GM21526 (cell line): Measurements from ENCODE around the gene WWOX.

Experiments used
- ATAC-seq: cut with Tn5 transposase; IDR thresholded peaks from one replicate; pipeline ENCODE4 v1.9.1; 2021; ENCODE audit warnings: moderate library complexity; ENCODE audit not compliant: unreplicated experiment, low FRiP score

Gene WWOX

DNA sequence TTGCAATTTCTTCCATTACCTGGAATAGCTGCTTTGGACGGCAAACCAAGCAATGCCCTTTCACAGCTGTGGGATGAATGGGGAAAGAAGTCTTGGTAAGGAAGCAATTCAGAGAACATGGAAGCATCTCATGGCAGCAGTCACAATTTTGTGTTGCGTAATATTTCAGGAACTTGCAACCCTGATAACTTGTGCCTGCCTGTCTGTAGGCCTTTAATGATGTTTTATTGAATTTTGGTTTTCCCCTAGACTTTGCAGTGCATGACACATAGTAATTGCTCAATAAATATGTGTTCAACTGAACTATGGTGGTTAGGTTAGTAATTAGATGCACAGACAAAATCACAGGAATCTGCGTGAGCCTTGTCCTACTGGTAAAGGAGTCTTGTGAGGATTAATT is 439.5 kb downstream of the WWOX start:
- no peak for ATAC-seq

GRCh38 chr16:78542419-78542818 is 443.0 kb downstream of the WWOX start:
- no peak for ATAC-seq

DNA sequence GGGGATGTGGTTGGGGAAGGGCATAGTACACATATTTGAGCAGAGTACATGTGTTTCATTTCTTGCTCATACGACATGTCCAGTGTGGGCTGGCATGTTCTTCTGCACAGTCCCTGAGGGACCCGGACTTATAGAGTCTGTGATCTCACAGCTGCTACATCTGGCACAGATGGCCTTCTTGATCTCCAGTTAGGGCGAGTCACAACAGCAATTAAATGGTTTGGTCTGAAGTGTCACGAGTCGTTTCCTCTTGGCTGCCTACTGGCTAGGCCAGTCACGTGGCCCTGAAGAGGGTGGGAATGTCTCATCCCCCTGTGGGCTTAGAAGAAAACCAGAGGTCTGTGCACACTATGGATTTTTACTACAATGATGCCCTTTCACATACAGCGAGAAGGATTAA is 443.6 kb downstream of the WWOX start:
- ATAC-seq = no peak

GRCh38 chr16:78549366-78549765 is 449.9 kb downstream of the WWOX start:
- no peak for ATAC-seq

- no peak for ATAC-seq
Measured at GRCh38 chr16:78551487-78552085, 452.1 kb downstream of the WWOX start.

- no peak for ATAC-seq
Measured at GRCh38 chr16:78552106-78552675, 452.7 kb downstream of the WWOX start.

DNA sequence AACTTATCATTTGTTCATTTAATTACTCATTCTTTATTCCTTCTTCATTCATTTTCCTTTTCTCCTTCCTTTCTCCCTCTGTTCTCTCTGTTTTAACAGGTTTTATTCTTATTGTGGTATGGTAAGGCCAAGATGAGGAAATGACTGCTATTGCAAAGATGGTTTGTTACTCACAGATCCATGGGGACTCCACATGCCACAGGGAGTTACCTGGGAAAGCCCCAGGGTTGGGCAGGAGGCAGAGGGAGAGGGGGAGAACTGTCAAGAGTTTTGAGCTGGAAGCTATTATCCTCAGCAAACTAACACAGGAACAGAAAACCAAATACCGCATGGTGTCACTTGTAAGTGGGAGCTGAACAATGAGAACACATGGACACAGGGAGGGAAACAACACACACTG is 453.3 kb downstream of the WWOX start:
- ATAC-seq = no peak

DNA sequence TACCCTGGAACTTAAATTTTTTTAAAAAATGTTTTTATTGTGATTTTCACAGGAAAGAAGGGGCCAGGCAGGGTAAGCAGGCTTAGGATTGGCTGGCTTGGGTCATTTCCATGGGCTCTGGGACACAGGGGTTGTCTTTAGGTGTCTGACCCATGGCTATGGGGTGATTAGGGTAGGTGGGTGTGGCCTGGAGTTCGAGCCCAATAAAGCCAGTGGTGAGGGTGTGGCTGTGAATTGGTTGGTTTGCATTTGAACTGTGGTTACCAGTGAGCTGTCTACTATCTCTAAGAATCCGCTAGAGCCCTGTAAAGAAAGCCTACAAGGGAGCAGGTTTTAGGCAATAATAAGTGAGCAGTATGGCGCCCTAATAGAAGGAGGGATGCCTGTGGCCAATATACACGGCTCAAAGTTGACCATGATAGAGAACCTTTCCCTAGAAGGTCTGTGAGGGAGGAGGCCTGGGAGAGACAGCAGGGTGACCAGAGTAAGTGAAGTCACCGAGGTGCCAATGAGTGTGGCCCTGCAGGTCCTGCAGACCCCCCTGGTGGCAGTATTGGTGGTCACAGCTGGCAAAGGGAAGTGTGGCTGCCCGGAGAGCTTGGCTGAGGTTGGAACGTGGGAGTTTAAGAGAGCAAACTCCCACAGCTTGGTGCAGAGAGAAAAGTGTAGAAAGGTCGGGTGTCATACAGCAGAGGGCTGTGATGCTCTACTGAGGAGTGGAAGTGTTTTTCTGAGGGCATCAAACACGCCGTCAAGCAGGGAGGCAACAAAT is 454.0 kb downstream of the WWOX start:
- no peak for ATAC-seq

DNA sequence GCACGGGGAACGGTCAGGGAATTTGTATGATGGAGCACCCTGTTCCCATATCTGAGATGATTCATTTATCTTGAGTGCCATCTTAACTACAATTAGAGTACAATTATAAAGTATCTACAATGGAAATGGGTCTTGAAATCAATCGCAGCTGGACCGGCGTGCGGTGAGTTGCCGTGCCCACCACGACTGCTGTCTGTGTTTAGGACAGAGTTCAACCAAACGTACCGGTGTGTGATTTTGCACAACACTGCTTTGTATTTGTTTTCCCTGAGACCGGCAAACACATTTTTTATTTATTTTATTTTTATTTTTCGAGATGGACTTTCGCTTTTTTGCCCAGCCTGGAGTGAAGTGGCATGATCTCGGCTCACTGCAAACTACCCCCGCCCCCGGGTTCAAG is 457.0 kb downstream of the WWOX start:
- no peak for ATAC-seq

- no peak for ATAC-seq
Measured at GRCh38 chr16:78560997-78561396, 461.5 kb downstream of the WWOX start.

- ATAC-seq = no peak
Measured at GRCh38 chr16:78562111-78562510, 462.7 kb downstream of the WWOX start.

DNA sequence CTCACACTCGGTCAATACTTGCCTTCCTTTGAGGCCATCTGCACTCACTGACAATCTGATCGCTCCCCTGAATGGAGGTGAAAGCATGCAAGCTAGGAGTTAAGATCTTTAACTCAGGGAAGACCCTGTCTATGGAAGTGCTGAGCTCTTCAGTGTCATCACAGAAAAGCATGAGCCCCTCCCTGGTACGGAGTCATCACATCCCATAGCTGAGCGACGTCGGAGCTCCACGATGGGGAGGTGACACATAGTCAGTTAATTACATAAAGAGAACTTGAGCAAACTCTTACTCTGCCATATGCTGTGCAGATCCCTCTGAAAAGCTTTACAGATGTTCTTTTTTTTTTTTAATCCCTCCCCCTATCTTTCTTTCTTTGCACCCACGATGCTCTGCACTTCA is 463.2 kb downstream of the WWOX start:
- no peak for ATAC-seq

- ATAC-seq = no peak
Measured at GRCh38 chr16:78563905-78564304, 464.5 kb downstream of the WWOX start.

GRCh38 chr16:78566397-78567073 is 467.1 kb downstream of the WWOX start:
- no peak for ATAC-seq

GRCh38 chr16:78570399-78571141 is 471.1 kb downstream of the WWOX start:
- ATAC-seq = no peak

DNA sequence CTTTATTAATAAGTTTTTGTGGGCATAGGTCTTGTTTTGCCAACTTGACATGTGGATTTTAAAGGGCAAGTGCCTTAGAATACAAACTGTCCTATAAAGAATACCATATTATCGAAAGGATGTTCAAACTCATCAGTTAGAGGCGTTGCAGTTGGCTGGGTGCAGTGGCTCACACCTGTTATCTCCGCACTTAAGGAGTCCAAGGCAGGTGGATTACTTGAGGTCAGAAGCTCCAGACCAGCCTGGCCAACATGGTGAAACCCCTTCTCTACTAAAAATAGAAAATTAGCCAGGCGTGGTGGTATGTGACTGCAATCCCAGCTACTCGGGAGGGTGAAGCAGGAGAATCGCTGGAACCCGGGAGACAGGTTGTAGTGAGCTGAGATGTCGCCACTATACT is 472.0 kb downstream of the WWOX start:
- no peak for ATAC-seq

- no peak for ATAC-seq
Measured at GRCh38 chr16:78571898-78572358, 472.5 kb downstream of the WWOX start.

DNA sequence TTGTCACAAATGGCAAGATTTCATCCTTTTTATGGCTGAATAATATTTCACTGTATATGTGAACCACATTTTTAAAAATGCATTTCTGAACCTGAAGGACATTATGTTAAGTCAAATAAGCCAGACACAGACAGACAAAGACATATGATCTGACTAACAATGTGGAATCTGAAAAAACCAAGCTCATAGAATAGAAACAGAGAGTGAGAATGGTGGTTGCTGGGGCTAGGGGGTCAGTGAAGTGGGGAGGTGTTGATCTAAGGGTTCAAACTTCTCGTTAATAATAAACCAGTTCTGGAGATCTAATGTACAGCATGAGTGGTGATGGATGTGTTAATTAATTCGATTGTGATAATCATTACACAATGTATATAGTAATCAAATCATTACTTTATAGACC is 475.1 kb downstream of the WWOX start:
- ATAC-seq = no peak

- no peak for ATAC-seq
Measured at GRCh38 chr16:78576941-78577340, 477.5 kb downstream of the WWOX start.

- no peak for ATAC-seq
Measured at GRCh38 chr16:78577630-78578029, 478.2 kb downstream of the WWOX start.

DNA sequence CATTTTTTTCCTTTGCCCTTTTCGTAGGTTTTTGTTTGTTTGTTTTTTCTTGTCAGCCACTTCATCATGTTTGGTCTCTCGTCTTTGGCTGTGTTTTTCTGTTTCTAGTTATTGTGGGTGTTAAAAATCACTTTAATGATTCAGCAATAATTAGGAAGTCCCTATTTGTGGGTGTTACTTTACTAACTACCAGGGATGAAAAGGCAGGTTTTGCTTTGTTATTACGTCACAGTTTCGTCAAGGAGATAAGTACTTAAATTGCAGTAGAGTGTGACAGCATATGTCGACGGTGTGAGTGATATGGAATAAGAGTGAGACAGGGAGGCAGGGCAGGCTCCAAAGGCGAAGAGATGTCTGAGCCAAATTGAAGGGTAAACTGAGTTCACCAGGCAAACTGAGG is 479.6 kb downstream of the WWOX start:
- no peak for ATAC-seq
